ENCODE data around the gene LRRFIP2. TPM values are rescaled to one million over a fixed set of nuclear protein-coding genes. Genes with fewer than 3 reads are reported as not detected.

Gene LRRFIP2
- total RNA-seq, 2 experiments from 2014 or later: 25.9 to 30.7 TPM

- intact Hi-C loops (cut with micrococcal nuclease): no loop called here
- H3K36me3 Mint-ChIP-seq: no peaks in the 10 kb centered on the region
- no peaks in the 10 kb centered on the region for H3K9me3 Mint-ChIP-seq
- H3K4me3 Mint-ChIP-seq: no peak overlapping the region
- H3K27me3 Mint-ChIP-seq: no peaks in the 10 kb centered on the region
- H3K27ac Mint-ChIP-seq: no peak overlapping the region
- no peak for DNase-seq
- CTCF ChIA-PET: interaction anchor here (0.6 kb wide), 1 partner anchor 225 kb away, joined by 3 read pairs; no protein-coding TSS in a partner anchor
- H3K4me1 Mint-ChIP-seq (ENCODE audit: low read depth): peaks cover 10% of the 10 kb centered on the region
- POLR2A ChIA-PET: no interaction called here
These were observed 9.0 kb upstream of the LRRFIP2 start for GRCh38 chr3:37183375-37183831.

- Mint-ChIP-seq H3K4me3 (no peak overlapping the region), H3K27ac (no peak overlapping the region), H3K27me3 (no peaks in the 10 kb centered on the region), H3K9me3 (no peaks in the 10 kb centered on the region), H3K36me3 (peaks cover 2% of the 10 kb centered on the region), H3K4me1 (ENCODE audit: low read depth) (peaks cover 16% of the 10 kb centered on the region)
- no peak for DNase-seq
- POLR2A ChIA-PET: no interaction called here
- CTCF ChIA-PET: interaction anchor here (0.7 kb wide), 1 partner anchor 158 kb away, joined by 4 read pairs; no protein-coding TSS in a partner anchor
- intact Hi-C loops (cut with micrococcal nuclease): no loop called here
These were observed 8.4 kb upstream of the LRRFIP2 start for GRCh38 chr3:37182816-37183215.

- Mint-ChIP-seq H3K4me3 (no peak overlapping the region), H3K9me3 (no peaks in the 10 kb centered on the region), H3K27me3 (no peaks in the 10 kb centered on the region), H3K36me3 (peaks cover 2% of the 10 kb centered on the region), H3K4me1 (ENCODE audit: low read depth) (peaks cover 25% of the 10 kb centered on the region), H3K27ac (no peak overlapping the region)
- POLR2A ChIA-PET: no interaction called here
- intact Hi-C loops (cut with micrococcal nuclease): no loop called here
- CTCF ChIA-PET: no interaction called here
- DNase-seq: no peak
These were observed 7.4 kb upstream of the LRRFIP2 start for GRCh38 chr3:37181756-37182155.

- Mint-ChIP-seq H3K27ac (no peak overlapping the region), H3K4me3 (no peak overlapping the region), H3K36me3 (peaks cover 2% of the 10 kb centered on the region), H3K27me3 (no peaks in the 10 kb centered on the region), H3K4me1 (ENCODE audit: low read depth) (peaks cover 34% of the 10 kb centered on the region), H3K9me3 (no peaks in the 10 kb centered on the region)
- ChIA-PET POLR2A (interaction anchor here (0.7 kb wide), 1 partner anchor 16 kb away, joined by 3 read pairs; no protein-coding TSS in a partner anchor), CTCF (interaction anchor here (0.6 kb wide), 1 partner anchor 8 kb away, joined by 3 read pairs; no protein-coding TSS in a partner anchor)
- intact Hi-C loops (cut with micrococcal nuclease): no loop called here
- DNase-seq: peak; percentile 13
These were observed 5.0 kb upstream of the LRRFIP2 start for GRCh38 chr3:37179144-37179967.

- no peaks in the 10 kb centered on the region for H3K27me3 Mint-ChIP-seq
- H3K9me3 Mint-ChIP-seq: no peaks in the 10 kb centered on the region
- POLR2A ChIA-PET: interaction anchor here (0.7 kb wide), 1 partner anchor 34 kb away, joined by 3 read pairs; no protein-coding TSS in a partner anchor
- no peak overlapping the region for H3K27ac Mint-ChIP-seq
- no peak for DNase-seq
- intact Hi-C loops (cut with micrococcal nuclease): loop anchor here (1.0 kb wide), 4 partner anchors 12 to 298 kb away; no protein-coding TSS in a partner anchor
- peaks cover 36% of the 10 kb centered on the region for H3K4me1 Mint-ChIP-seq (ENCODE audit: low read depth)
- CTCF ChIA-PET: interaction anchor here (0.6 to 1.6 kb wide), 3 partner anchors 23 to 149 kb away, joined by 3 read pairs; no protein-coding TSS in a partner anchor
- H3K4me3 Mint-ChIP-seq: no peak overlapping the region
- H3K36me3 Mint-ChIP-seq: peaks cover 12% of the 10 kb centered on the region
These were observed 576 bp downstream of the LRRFIP2 start for GRCh38 chr3:37173806-37174205.

GRCh38 chr3:37171144-37171543 lies 3.2 kb downstream of the LRRFIP2 start:
- Mint-ChIP-seq H3K9me3 (no peaks in the 10 kb centered on the region), H3K4me1 (ENCODE audit: low read depth) (peaks cover 19% of the 10 kb centered on the region), H3K27me3 (no peaks in the 10 kb centered on the region), H3K4me3 (no peak overlapping the region), H3K36me3 (peaks cover 10% of the 10 kb centered on the region), H3K27ac (no peak overlapping the region)
- intact Hi-C loops (cut with micrococcal nuclease): no loop called here
- no peak for DNase-seq
- ChIA-PET CTCF (no interaction called here), POLR2A (no interaction called here)

GRCh38 chr3:37170513-37170912 lies 3.9 kb downstream of the LRRFIP2 start:
- H3K4me1 Mint-ChIP-seq (ENCODE audit: low read depth): peaks cover 19% of the 10 kb centered on the region
- H3K27me3 Mint-ChIP-seq: no peaks in the 10 kb centered on the region
- peaks cover 10% of the 10 kb centered on the region for H3K36me3 Mint-ChIP-seq
- no peak for DNase-seq
- H3K4me3 Mint-ChIP-seq: no peak overlapping the region
- intact Hi-C loops (cut with micrococcal nuclease): no loop called here
- H3K9me3 Mint-ChIP-seq: no peaks in the 10 kb centered on the region
- H3K27ac Mint-ChIP-seq: no peak overlapping the region
- ChIA-PET CTCF (no interaction called here), POLR2A (no interaction called here)

- no peak overlapping the region for H3K4me3 Mint-ChIP-seq
- H3K4me1 Mint-ChIP-seq (ENCODE audit: low read depth): peaks cover 15% of the 10 kb centered on the region
- POLR2A ChIA-PET: no interaction called here
- no peak overlapping the region for H3K27ac Mint-ChIP-seq
- H3K27me3 Mint-ChIP-seq: no peaks in the 10 kb centered on the region
- CTCF ChIA-PET: no interaction called here
- DNase-seq: no peak
- intact Hi-C loops (cut with micrococcal nuclease): no loop called here
- peaks cover 10% of the 10 kb centered on the region for H3K36me3 Mint-ChIP-seq
- H3K9me3 Mint-ChIP-seq: no peaks in the 10 kb centered on the region
These were observed 4.3 kb downstream of the LRRFIP2 start for GRCh38 chr3:37170060-37170459.

GRCh38 chr3:37168896-37169295 lies 5.5 kb downstream of the LRRFIP2 start:
- Mint-ChIP-seq H3K27ac (no peak overlapping the region), H3K4me3 (no peak overlapping the region), H3K4me1 (ENCODE audit: low read depth) (peaks cover 8% of the 10 kb centered on the region), H3K36me3 (peaks cover 11% of the 10 kb centered on the region), H3K27me3 (no peaks in the 10 kb centered on the region), H3K9me3 (no peaks in the 10 kb centered on the region)
- DNase-seq: no peak
- ChIA-PET CTCF (interaction anchor here (0.7 kb wide), 1 partner anchor 70 kb away, joined by 5 read pairs; no protein-coding TSS in a partner anchor), POLR2A (no interaction called here)
- intact Hi-C loops (cut with micrococcal nuclease): no loop called here

GRCh38 chr3:37163262-37164015 lies 10.9 kb downstream of the LRRFIP2 start:
- Mint-ChIP-seq H3K36me3 (peaks cover 18% of the 10 kb centered on the region), H3K4me1 (ENCODE audit: low read depth) (peaks cover 29% of the 10 kb centered on the region), H3K9me3 (no peaks in the 10 kb centered on the region), H3K27me3 (no peaks in the 10 kb centered on the region), H3K4me3 (no peak overlapping the region), H3K27ac (peak overlapping the region; percentile 42)
- DNase-seq: peak; percentile 72
- ChIA-PET POLR2A (interaction anchor here (1.0 to 1.9 kb wide), 3 partner anchors 16 to 49 kb away, joined by 3 to 13 read pairs (median 12); no protein-coding TSS in a partner anchor), CTCF (interaction anchor here (0.9 kb wide), 1 partner anchor 113 kb away, joined by 3 read pairs; no protein-coding TSS in a partner anchor)
- intact Hi-C loops (cut with micrococcal nuclease): loop anchor here (1.0 to 5.0 kb wide), 3 partner anchors 49 to 170 kb away; partner anchors contain the start of genes EPM2AIP1 and MLH1

- Mint-ChIP-seq H3K27me3 (no peaks in the 10 kb centered on the region), H3K9me3 (no peaks in the 10 kb centered on the region), H3K4me1 (ENCODE audit: low read depth) (peaks cover 31% of the 10 kb centered on the region), H3K36me3 (peaks cover 22% of the 10 kb centered on the region), H3K4me3 (no peak overlapping the region), H3K27ac (peak overlapping the region; percentile 64)
- no peak for DNase-seq
- CTCF ChIA-PET: interaction anchor here (0.9 kb wide), 2 partner anchors 10 to 112 kb away, joined by 3 read pairs; no protein-coding TSS in a partner anchor
- POLR2A ChIA-PET: interaction anchor here (1.0 to 1.9 kb wide), 3 partner anchors 17 to 48 kb away, joined by 3 to 13 read pairs (median 12); no protein-coding TSS in a partner anchor
- intact Hi-C loops (cut with micrococcal nuclease): loop anchor here (1.0 to 5.0 kb wide), 4 partner anchors 12 to 169 kb away; partner anchors contain the start of genes EPM2AIP1, LRRFIP2 and MLH1
These were observed 11.7 kb downstream of the LRRFIP2 start for GRCh38 chr3:37162501-37163245.
